Lung (tissue), 12 donors: ENCODE measurements around the gene SEMA3A. TPM values are rescaled to one million over a fixed set of nuclear protein-coding genes. Genes with fewer than 3 reads are reported as not detected.

Source experiments
- ATAC-seq: fragments of 200-7000 bp; cut with Tn5 transposase; one replicate; pipeline ENCODE4 v1.9.1; 2020; ENCODE audit warnings: moderate number of reproducible peaks; ENCODE audit not compliant: insufficient read depth, low FRiP score
- DNase-seq, 3 donors: peaks; one replicate each; pipeline ENCODE4 v3.0.0-alpha.2; 2013 to 2017
- H3K27ac ChIP-seq, 2 donors: one replicate each; pipeline ENCODE4 v1.5.1; 2013; ENCODE audit warnings: mild to moderate bottlenecking in 2 of 2, moderate library complexity in 2 of 2, control low read depth in 1 of 2, inconsistent platforms in 1 of 2, low read depth in 1 of 2, low read length in 1 of 2
- H3K27me3 ChIP-seq, 3 donors: one replicate each; pipeline ENCODE4 v1.5.1; 2013; ENCODE audit warnings: low read length in 2 of 3; ENCODE audit not compliant: control insufficient read depth in 3 of 3, insufficient read depth in 3 of 3
- H3K36me3 ChIP-seq, 4 donors: one replicate each; pipeline ENCODE4 v1.5.1; 2013; ENCODE audit warnings: low read length in 4 of 4, mild to moderate bottlenecking in 1 of 4, moderate library complexity in 1 of 4; ENCODE audit not compliant: control insufficient read depth in 4 of 4, insufficient read depth in 4 of 4
- H3K4me1 ChIP-seq, 5 donors: one replicate each; pipeline ENCODE4 v1.5.1; 2013; ENCODE audit warnings: low read length in 5 of 5, mild to moderate bottlenecking in 2 of 5, moderate library complexity in 1 of 5; ENCODE audit not compliant: control insufficient read depth in 5 of 5, insufficient read depth in 5 of 5
- H3K4me3 ChIP-seq: one replicate; pipeline ENCODE4 v1.5.1; 2013; ENCODE audit warnings: mild to moderate bottlenecking, control low read depth, moderate library complexity
- H3K9ac ChIP-seq, 2 donors: one replicate each; pipeline ENCODE4 v1.5.1; 2013; ENCODE audit warnings: low read length in 2 of 2, control low read depth in 1 of 2; ENCODE audit not compliant: insufficient read depth in 1 of 2
- H3K9me3 ChIP-seq, 4 donors: one replicate each; pipeline ENCODE4 v1.5.1; 2013; ENCODE audit warnings: low read length in 3 of 4, mild to moderate bottlenecking in 1 of 4, moderate library complexity in 1 of 4; ENCODE audit not compliant: control insufficient read depth in 4 of 4, insufficient read depth in 3 of 4
- CTCF ChIP-seq: IDR thresholded peaks from 2 replicates; pipeline ENCODE4 v1.5.1; 2012; ENCODE audit warnings: mild to moderate bottlenecking; ENCODE audit errors: control extremely low read depth, extremely low read depth
- WGBS, 2 donors: extraction: QIAGEN DNeasy Blood & Tissue Kit; methylation state at CpG; one replicate each; pipeline ENCODE4 v1.1.7; 2013; 5-methylcytosine and 5-hydroxymethylcytosine counted together
- polyA plus RNA-seq, 2 donors: library from polyadenylated mRNA; stranded (reverse); fragments of 200-250 nt; gene quantifications; one replicate each; pipeline ENCODE4 v1.2.1, GENCODE V29; 2013
- total RNA-seq, 2 donors: library from RNA; depleted of rRNA in 1 of 2; stranded (reverse); fragments of >200 nt in 1 of 2; gene quantifications; one replicate each; pipeline ENCODE4 v1.2.1, GENCODE V29; 2014 to 2021
- donor health status: control.
- donor health status: control.
- donor health status: Bipolar disorder and iron deficiency.
- donor health status: healthy.
- donor health status: DM: yes; HTN: yes; CAD: no.

The SEMA3A gene
- total and polyA plus RNA-seq, 4 donors = 0.79 to 21.4 (median 5.5) TPM

GRCh38 chr7:84228526-84228925, 33.9 kb upstream of the SEMA3A start:
- peaks cover 0 to 6% (median 0%) of the 10 kb centered on the region in 5 donors for H3K4me1 ChIP-seq
- no peak overlapping the region for H3K27ac ChIP-seq
- ATAC-seq (no peak), DNase-seq (no peak)
- no peaks in the 10 kb centered on the region for H3K27me3 ChIP-seq
- no peaks in the 10 kb centered on the region for H3K36me3 ChIP-seq
- WGBS, 2 donors = 70 to 80% methylated on average over 2 of the region's 2 CpGs
- TF ChIP-seq CTCF = no peak
- H3K9ac ChIP-seq = no peak overlapping the region
- no peak overlapping the region for H3K4me3 ChIP-seq
- H3K9me3 ChIP-seq = no peaks in the 10 kb centered on the region

- TF ChIP-seq CTCF = no peak
- Histone ChIP-seq H3K9me3 (no peaks in the 10 kb centered on the region), H3K9ac (no peak overlapping the region), H3K4me1 (no peaks in the 10 kb centered on the region), H3K27me3 (no peaks in the 10 kb centered on the region), H3K36me3 (no peaks in the 10 kb centered on the region), H3K4me3 (no peak overlapping the region), H3K27ac (no peak overlapping the region)
- ATAC-seq = no peak
- 93% methylated on average over 2 of the region's 2 CpGs for whole genome bisulfite sequencing, 2 donors
- DNase-seq = no peak
Measured at GRCh38 chr7:84226759-84227158, 32.2 kb upstream of the SEMA3A start.

- Histone ChIP-seq H3K9me3 (no peaks in the 10 kb centered on the region), H3K4me3 (no peak overlapping the region), H3K36me3 (no peaks in the 10 kb centered on the region), H3K27me3 (no peaks in the 10 kb centered on the region), H3K4me1 (no peaks in the 10 kb centered on the region), H3K9ac (no peak overlapping the region), H3K27ac (no peak overlapping the region)
- ATAC-seq (no peak), DNase-seq (no peak)
- WGBS, 2 donors = 90% methylated on average over 2 of the region's 2 CpGs
- no peak for TF ChIP-seq CTCF
Measured at GRCh38 chr7:84224505-84224904, 29.9 kb upstream of the SEMA3A start.

- 97 to 99% methylated on average over 2 of the region's 2 CpGs for WGBS, 2 donors
- no peak overlapping the region for H3K4me3 ChIP-seq
- no peak for DNase-seq
- H3K9me3 ChIP-seq = no peaks in the 10 kb centered on the region
- no peak overlapping the region for H3K27ac ChIP-seq
- H3K27me3 ChIP-seq = no peaks in the 10 kb centered on the region
- TF ChIP-seq CTCF = no peak
- H3K36me3 ChIP-seq = no peaks in the 10 kb centered on the region
- H3K9ac ChIP-seq = no peak overlapping the region
- peaks cover 0 to 4% (median 0%) of the 10 kb centered on the region in 5 donors for H3K4me1 ChIP-seq
- ATAC-seq = no peak
Measured at GRCh38 chr7:84219310-84219709, 24.7 kb upstream of the SEMA3A start.
